GM19025 (cell line): Measurements from ENCODE around the gene CREB3L4.
"Not testable (repeated sequence)": the region's sequence is repeated elsewhere in the genome, so short reads cannot be mapped to it uniquely, and the experiment has no call there.

Source experiments
- ATAC-seq: cut with Tn5 transposase; IDR thresholded peaks from one replicate; pipeline ENCODE4 v1.9.1; 2021; ENCODE audit warnings: mild to moderate bottlenecking, low read depth, moderate library complexity; ENCODE audit not compliant: unreplicated experiment

Gene CREB3L4

GRCh38 chr1:153958111-153958960 is 9.4 kb upstream of the CREB3L4 start, which contains the start of gene CRTC2:
CRTC2 (minus strand) TSS chr1:153958612; CDS start chr1:153958497, 115 bp downstream.
- peak; percentile 76 for ATAC-seq

GRCh38 chr1:153958961-153959260 is 8.8 kb upstream of the CREB3L4 start:
- no peak for ATAC-seq

GRCh38 chr1:153959454-153959853 is 8.2 kb upstream of the CREB3L4 start:
- ATAC-seq = no peak

- ATAC-seq = no peak
Observed at GRCh38 chr1:153960206-153960605, 7.5 kb upstream of the CREB3L4 start.

GRCh38 chr1:153961421-153961820 is 6.3 kb upstream of the CREB3L4 start:
- no peak for ATAC-seq

- ATAC-seq = no peak
Observed at GRCh38 chr1:153962088-153963029, 5.3 kb upstream of the CREB3L4 start.

- peak; percentile 49 for ATAC-seq
Observed at GRCh38 chr1:153963030-153963849, 4.5 kb upstream of the CREB3L4 start, which contains the start of gene SLC39A1. SLC39A1 (minus strand) TSS chr1:153963537; CDS start chr1:153962715, 822 bp downstream.

GRCh38 chr1:153963850-153964331 is 3.8 kb upstream of the CREB3L4 start:
- peak; percentile 5 for ATAC-seq

GRCh38 chr1:153968000-153968363 is 280 bp downstream of the CREB3L4 start:
- no peak for ATAC-seq

- no peak for ATAC-seq
Observed at GRCh38 chr1:153968408-153968807, 706 bp downstream of the CREB3L4 start.

- ATAC-seq = no peak
Observed at GRCh38 chr1:153968972-153969371, 1.3 kb downstream of the CREB3L4 start.

- no peak for ATAC-seq
Observed at GRCh38 chr1:153970346-153970745, 2.6 kb downstream of the CREB3L4 start.

GRCh38 chr1:153973071-153973470 is 5.4 kb downstream of the CREB3L4 start:
- ATAC-seq = no peak

GRCh38 chr1:153973525-153973924 is 5.8 kb downstream of the CREB3L4 start:
- no peak for ATAC-seq

GRCh38 chr1:153976819-153977249 is 9.1 kb downstream of the CREB3L4 start:
- ATAC-seq = no peak

GRCh38 chr1:153977250-153978240 is 9.8 kb downstream of the CREB3L4 start, which contains the start of gene JTB:
JTB (minus strand) TSS chr1:153977674; CDS start chr1:153977252, 422 bp downstream.
- peak; percentile 86 for ATAC-seq

- ATAC-seq = no peak
Observed at GRCh38 chr1:153978274-153978909, 10.7 kb downstream of the CREB3L4 start.

- ATAC-seq = not testable (repeated sequence)
Observed at GRCh38 chr1:153979091-153979490, 11.4 kb downstream of the CREB3L4 start.
